Colon (tissue), 2 donors: ENCODE data around the gene APCDD1L.

Source experiments
- FAIRE-seq: peaks from 2 replicates; lab custom pipeline; 2012; peaks lifted over from hg19 to GRCh38; lab: Jason Lieb, UNC
- donor health status: control.
- donor health status: control.

Gene APCDD1L

GRCh38 chr20:58492074-58492718 is 23.0 kb downstream of the APCDD1L start:
- FAIRE-seq = no peak

- no peak for FAIRE-seq
Measured at GRCh38 chr20:58486207-58486606, 29.0 kb downstream of the APCDD1L start.

- no peak for FAIRE-seq
Measured at GRCh38 chr20:58485393-58485792, 29.8 kb downstream of the APCDD1L start.

- FAIRE-seq = no peak
Measured at GRCh38 chr20:58483470-58483869, 31.7 kb downstream of the APCDD1L start.

GRCh38 chr20:58483051-58483450 is 32.1 kb downstream of the APCDD1L start:
- no peak for FAIRE-seq

GRCh38 chr20:58482416-58482815 is 32.8 kb downstream of the APCDD1L start:
- no peak for FAIRE-seq

GRCh38 chr20:58481481-58482021 is 33.6 kb downstream of the APCDD1L start:
- FAIRE-seq = no peak

GRCh38 chr20:58480551-58481336 is 34.5 kb downstream of the APCDD1L start:
- FAIRE-seq = no peak

- no peak for FAIRE-seq
Measured at GRCh38 chr20:58479726-58480440, 35.3 kb downstream of the APCDD1L start.

- no peak for FAIRE-seq
Measured at GRCh38 chr20:58478141-58478805, 36.9 kb downstream of the APCDD1L start.

- FAIRE-seq = no peak
Measured at GRCh38 chr20:58475466-58475865, 39.7 kb downstream of the APCDD1L start.

GRCh38 chr20:58473453-58474425 is 41.5 kb downstream of the APCDD1L start:
- no peak for FAIRE-seq

GRCh38 chr20:58472273-58473018 is 42.8 kb downstream of the APCDD1L start:
- no peak for FAIRE-seq

GRCh38 chr20:58471193-58472164 is 43.7 kb downstream of the APCDD1L start:
- no peak for FAIRE-seq

GRCh38 chr20:58470336-58471192 is 44.6 kb downstream of the APCDD1L start:
- no peak for FAIRE-seq

- FAIRE-seq = no peak
Measured at GRCh38 chr20:58469616-58470015, 45.6 kb downstream of the APCDD1L start.

- FAIRE-seq = no peak
Measured at GRCh38 chr20:58467572-58468527, 47.3 kb downstream of the APCDD1L start.
